Choroid plexus epithelial cell (primary cell): Measurements from ENCODE around the gene CELF3.
"Not testable (repeated sequence)": the region's sequence is repeated elsewhere in the genome, so short reads cannot be mapped to it uniquely, and the experiment has no call there.

Experiments
- DNase-seq: peaks from one replicate; pipeline ENCODE4 v3.0.0-alpha.2; 2010; ENCODE audit warnings: low read depth
- H3K4me3 ChIP-seq: 2 replicates; pipeline ENCODE4 v1.5.1; 2011; ENCODE audit warnings: low read depth, mild to moderate bottlenecking, control low read depth, low read length, moderate library complexity
- CTCF ChIP-seq: conservative IDR thresholded peaks from 2 replicates; pipeline ENCODE4 v1.5.1; 2011; ENCODE audit warnings: low read depth, mild to moderate bottlenecking, control low read depth, inconsistent platforms, low read length, moderate library complexity

The CELF3 gene

GRCh38 chr1:151702936-151703335 lies 13.7 kb downstream of the CELF3 start:
- no peak for TF ChIP-seq CTCF
- no peak overlapping the region for H3K4me3 ChIP-seq
- DNase-seq, result no peak

DNA sequence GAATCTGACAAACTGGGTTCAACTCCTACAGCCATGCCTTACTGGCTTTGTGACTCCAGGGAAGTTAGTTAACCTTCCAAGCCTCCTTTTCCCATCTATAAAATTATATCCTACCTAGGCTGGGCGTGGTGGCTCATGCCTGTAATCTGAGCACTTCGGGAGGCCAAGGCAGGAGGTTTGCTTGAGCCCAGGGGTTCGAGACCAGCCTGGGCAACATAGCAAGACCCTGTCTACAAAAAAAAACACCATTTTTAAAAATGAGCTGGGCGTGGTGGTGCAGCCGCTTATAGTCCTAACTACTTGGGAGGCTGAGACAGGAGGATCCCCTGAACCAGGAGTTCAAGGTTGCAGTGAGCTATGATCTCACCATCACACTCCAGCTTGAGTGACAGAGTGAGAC lies 15.1 kb downstream of the CELF3 start:
- no peak for DNase-seq
- H3K4me3 ChIP-seq, result no peak overlapping the region
- no peak for TF ChIP-seq CTCF

DNA sequence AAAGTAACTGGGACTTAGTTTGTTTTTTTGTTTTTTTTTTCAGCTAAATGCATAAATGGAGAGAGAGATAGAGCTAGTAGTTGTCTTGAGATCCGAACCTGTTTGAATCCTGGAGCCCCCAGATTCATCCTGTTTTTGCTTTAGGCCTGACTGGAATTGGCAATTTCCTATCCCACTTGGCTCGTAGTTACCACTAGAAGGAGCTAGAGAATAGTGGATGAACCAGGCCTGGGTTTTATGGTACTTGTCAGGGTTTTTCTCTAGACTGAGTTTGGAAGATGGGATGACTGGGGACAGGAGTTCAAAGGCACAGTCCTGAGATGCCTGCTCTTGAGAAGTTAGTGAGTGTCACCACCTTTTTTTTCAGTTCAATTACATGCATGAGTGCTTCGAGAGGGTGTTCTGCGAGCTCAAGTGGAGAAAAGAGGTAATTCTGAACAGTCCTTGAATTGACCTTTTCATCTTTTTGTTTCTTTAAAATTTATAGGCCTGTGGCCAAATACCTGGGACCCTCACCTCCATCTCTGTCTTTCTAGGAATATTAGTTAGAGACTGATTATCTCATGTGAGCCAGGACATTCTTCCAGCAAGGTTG lies 23.4 kb downstream of the CELF3 start:
- DNase-seq, result peak; percentile 72
- peak; percentile 84 for TF ChIP-seq CTCF

DNA sequence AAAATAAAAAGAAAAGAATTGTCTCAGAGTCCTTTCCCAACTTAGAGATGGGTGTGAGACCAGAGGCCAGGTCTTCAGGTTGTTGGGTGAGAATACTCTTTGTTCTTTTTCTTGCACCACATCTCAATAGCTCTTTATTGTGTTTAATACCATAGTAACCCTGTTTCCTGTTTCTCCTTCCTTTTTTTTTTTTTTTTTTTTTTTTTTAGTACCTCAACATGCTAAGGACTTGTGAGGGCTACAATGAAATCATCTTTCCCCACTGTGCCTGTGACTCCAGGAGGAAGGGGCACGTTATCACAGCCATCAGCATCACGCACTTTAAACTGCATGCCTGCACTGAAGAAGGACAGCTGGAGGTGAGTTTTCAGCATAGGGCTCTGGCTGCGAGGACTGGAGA lies 24.4 kb downstream of the CELF3 start:
- no peak overlapping the region for H3K4me3 ChIP-seq
- TF ChIP-seq CTCF, result no peak

More for the DNA sequence above, 23.4 kb downstream of the CELF3 start:
- no peak overlapping the region for H3K4me3 ChIP-seq

DNA sequence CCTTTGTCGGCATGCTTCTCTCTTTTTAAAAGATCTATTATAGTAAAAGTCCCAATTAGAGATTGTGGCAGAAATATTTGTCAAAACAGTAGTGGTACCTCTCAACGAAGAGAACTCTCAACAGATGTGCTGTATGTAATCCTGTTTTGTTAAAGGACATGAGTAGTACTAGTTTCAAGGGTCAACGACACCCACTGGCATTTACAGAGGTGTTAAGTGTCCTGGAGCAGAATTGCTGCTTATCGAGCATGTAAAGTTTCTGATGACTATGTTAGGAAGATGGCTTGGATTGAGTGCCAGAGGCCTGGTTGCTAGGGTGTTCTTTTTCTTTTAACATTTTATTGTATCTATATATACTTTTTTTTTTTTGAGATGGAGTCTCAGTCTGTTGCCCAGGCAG lies 27.1 kb downstream of the CELF3 start:
- DNase-seq, result no peak
- TF ChIP-seq CTCF, result no peak
- H3K4me3 ChIP-seq, result no peak overlapping the region

More for the DNA sequence above, 24.4 kb downstream of the CELF3 start:
- DNase-seq, result no peak

DNA sequence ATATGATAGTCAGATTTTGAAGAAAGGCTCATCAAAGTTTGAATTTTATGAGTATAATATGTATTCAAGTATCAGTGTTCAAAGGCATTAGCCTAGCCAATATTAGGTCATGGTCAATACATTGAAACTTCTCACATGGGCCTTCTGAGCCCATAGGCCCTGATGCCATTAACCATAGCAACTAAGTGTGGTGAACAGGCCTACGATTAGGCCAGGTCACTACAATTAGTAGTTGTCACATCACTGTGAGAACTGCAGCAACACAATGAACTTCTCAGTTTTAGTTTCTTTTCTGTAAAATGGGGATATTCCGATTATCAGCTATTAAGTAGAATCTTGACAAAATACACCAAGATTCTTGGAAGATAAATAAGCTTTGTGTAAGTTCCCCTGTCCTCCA lies 30.0 kb downstream of the CELF3 start:
- TF ChIP-seq CTCF, result no peak
- H3K4me3 ChIP-seq, result no peak overlapping the region
- DNase-seq, result no peak

- no peak for DNase-seq
- no peak for TF ChIP-seq CTCF
- H3K4me3 ChIP-seq, result no peak overlapping the region
These were observed 32.5 kb downstream of the CELF3 start for GRCh38 chr1:151684128-151684527.

GRCh38 chr1:151682901-151683300 lies 33.7 kb downstream of the CELF3 start:
- DNase-seq, H3K4me3 ChIP-seq: not testable (repeated sequence)
